ENCODE data around the gene GSDME. TPM values are rescaled to one million over a fixed set of nuclear protein-coding genes. Genes with fewer than 3 reads are reported as not detected.

Gene GSDME
- total and polyA plus RNA-seq, 10 of the 15 experiments (the other 5 are each of a cell fraction or from before 2014, with no cell fraction given): 23.7 to 245 (median 128) TPM

- no peak for ATAC-seq
- ChIA-PET SMC1A (ENCODE audit: uncharacterized antibody, unreplicated experiment) (interaction anchor here (0.7 to 1.4 kb wide), 5 partner anchors 14 to 122 kb away, joined by 3 to 6 read pairs (median 3); no protein-coding TSS in a partner anchor), RAD21 (ENCODE audit: unreplicated experiment) (no interaction called here), POLR2A (no interaction called here), CTCF (interaction anchor here (1.3 kb wide), 1 partner anchor 8 kb away, joined by 3 read pairs; no protein-coding TSS in a partner anchor)
- Histone ChIP-seq H4K20me1 (ENCODE audit: control insufficient read depth, insufficient read depth) (no peaks in the 10 kb centered on the region), H3K4me1 (ENCODE audit: control insufficient read depth, insufficient read depth, low read length) (no peaks in the 10 kb centered on the region), H3K27ac (ENCODE audit: control insufficient read depth, insufficient read depth) (no peak overlapping the region), H3K4me3 (no peak overlapping the region), H3K27me3 (replicated peaks in 1 of 2; ENCODE audit: control insufficient read depth in 2 of 2, insufficient read depth in 2 of 2, low read length in 1 of 2) (no peaks in the 10 kb centered on the region), H3K36me3 (ENCODE audit: control insufficient read depth in 2 of 2, insufficient read depth in 2 of 2, low read length in 1 of 2) (peaks cover 0 to 17% of the 10 kb centered on the region in 2 experiments; a peak in 2 of 4 replicates), H3K4me2 (ENCODE audit: control insufficient read depth, insufficient read depth) (no peak overlapping the region), H3K79me2 (ENCODE audit: control insufficient read depth, insufficient read depth, low read length) (no peaks in the 10 kb centered on the region), H2AFZ (ENCODE audit: control insufficient read depth, low read depth, low read length) (no peak overlapping the region), H3K9ac (ENCODE audit: control insufficient read depth, insufficient read depth, low read length) (no peak overlapping the region), H3K9me3 (replicated peaks; ENCODE audit: control insufficient read depth, insufficient read depth, low read length) (no peaks in the 10 kb centered on the region)
- in situ Hi-C loops (cut with MboI) (no loop called here), intact Hi-C loops (cut with micrococcal nuclease; ENCODE audit: unreplicated experiment) (no loop called here)
- no peak for DNase-seq (ENCODE audit: low read depth, low spot score)
- WGBS (ENCODE audit: insufficient coverage, insufficient replicate concordance, low lambda C conversion rate, missing lambda C conversion rate): 89% methylated on average over 4 of the region's 4 CpGs
- TF ChIP-seq CHD1 (IDR thresholded peaks at IDR 0.05; ENCODE audit: low read depth, low read length) (no peak), MYB (IDR thresholded peaks at IDR 0.05; ENCODE audit: borderline replicate concordance, low read depth, low read length) (no peak), DPF2 (IDR thresholded peaks at IDR 0.05) (no peak), EP300 (IDR thresholded peaks at IDR 0.05; ENCODE audit: borderline replicate concordance in 1 of 2, control insufficient read depth in 1 of 2, low read depth in 2 of 2, low read length in 2 of 2) (no peak), TBL1XR1 (IDR thresholded peaks at IDR 0.05; ENCODE audit: low read depth, low read length) (no peak)
- BruUV-seq (replicated peaks): no TSS peak
- FAIRE-seq: no peak
These were observed 59.8 kb downstream of the GSDME start for GRCh38 chr7:24697416-24697815.

GRCh38 chr7:24692592-24692991, 64.7 kb downstream of the GSDME start:
- ChIA-PET POLR2A (no interaction called here), RAD21 (ENCODE audit: unreplicated experiment) (no interaction called here), SMC1A (ENCODE audit: uncharacterized antibody, unreplicated experiment) (interaction anchor here (2.4 kb wide), 1 partner anchor 12 kb away, joined by 7 read pairs; no protein-coding TSS in a partner anchor), CTCF (no interaction called here)
- Histone ChIP-seq H3K9me3 (replicated peaks; ENCODE audit: control insufficient read depth, insufficient read depth, low read length) (no peaks in the 10 kb centered on the region), H3K9ac (ENCODE audit: control insufficient read depth, insufficient read depth, low read length) (no peak overlapping the region), H3K4me2 (ENCODE audit: control insufficient read depth, insufficient read depth) (no peak overlapping the region), H2AFZ (ENCODE audit: control insufficient read depth, low read depth, low read length) (no peak overlapping the region), H3K4me1 (ENCODE audit: control insufficient read depth, insufficient read depth, low read length) (no peaks in the 10 kb centered on the region), H3K27ac (ENCODE audit: control insufficient read depth, insufficient read depth) (no peak overlapping the region), H4K20me1 (ENCODE audit: control insufficient read depth, insufficient read depth) (no peaks in the 10 kb centered on the region), H3K36me3 (ENCODE audit: control insufficient read depth in 2 of 2, insufficient read depth in 2 of 2, low read length in 1 of 2) (peaks cover 0 to under 1% of the 10 kb centered on the region in 2 experiments; a peak in 1 of 4 replicates), H3K79me2 (ENCODE audit: control insufficient read depth, insufficient read depth, low read length) (no peaks in the 10 kb centered on the region), H3K4me3 (no peak overlapping the region), H3K27me3 (replicated peaks in 1 of 2; ENCODE audit: control insufficient read depth in 2 of 2, insufficient read depth in 2 of 2, low read length in 1 of 2) (no peaks in the 10 kb centered on the region)
- DNase-seq (ENCODE audit: low read depth, low spot score) (no peak), FAIRE-seq (no peak), ATAC-seq (no peak)
- WGBS (ENCODE audit: insufficient coverage, insufficient replicate concordance, low lambda C conversion rate, missing lambda C conversion rate): 100% methylated on average over 2 of the region's 2 CpGs
- BruUV-seq (replicated peaks): no TSS peak
- in situ Hi-C loops (cut with MboI): no loop called here
- intact Hi-C loops (cut with micrococcal nuclease; ENCODE audit: unreplicated experiment): no loop called here
- TF ChIP-seq CUX1 (IDR thresholded peaks at IDR 0.05; ENCODE audit: insufficient replicate concordance, low read depth, low read length) (no peak), SIN3A (IDR thresholded peaks at IDR 0.05; ENCODE audit: low read depth, low read length) (no peak), SRF (IDR thresholded peaks at IDR 0.05; ENCODE audit: low read depth in 2 of 2, low read length in 2 of 2) (no peak)
